Stomach (tissue), 4 donors: Measurements from ENCODE around the gene CACNB2.

Experiments used
- EP300 ChIP-seq: sonication (generic); formaldehyde crosslinking; IDR thresholded peaks from one replicate; pipeline ENCODE4 v1.6.1; 2017; ENCODE audit warnings: antibody characterized with exemption
- TF ChIP-seq, protein P1 (sequence below), 7 experiments: fragments of 450-650 bp in 4 of 7; fragments of 200-600 bp in 3 of 7; sonication (generic) in 3 of 7; IDR thresholded peaks; one replicate each; pipeline ENCODE4 v1.5.1; 2016 to 2019; ENCODE audit warnings: antibody characterized with exemption in 7 of 7, control low read depth in 2 of 7, mild to moderate bottlenecking in 1 of 7

DNA sequence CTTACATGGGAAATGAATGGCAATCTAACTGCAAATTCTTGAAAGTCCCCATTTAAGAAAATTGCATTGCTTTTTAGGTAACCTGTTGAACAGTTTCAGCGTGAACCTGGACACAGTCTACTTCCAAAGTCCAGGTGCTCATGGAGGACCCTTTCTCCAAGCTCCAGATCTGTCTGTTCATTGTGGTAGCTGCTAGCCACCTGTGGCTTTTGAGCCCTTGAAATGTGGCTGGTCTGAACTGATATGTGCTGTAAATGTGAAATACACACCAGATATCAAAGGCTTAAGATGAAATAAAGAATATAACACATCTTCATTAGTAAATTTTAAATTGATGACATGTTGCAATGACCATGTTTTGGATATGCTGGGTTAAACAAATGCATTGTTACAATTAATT lies 4.2 kb downstream of the CACNB2 start:
- TF ChIP-seq, protein P1, sequence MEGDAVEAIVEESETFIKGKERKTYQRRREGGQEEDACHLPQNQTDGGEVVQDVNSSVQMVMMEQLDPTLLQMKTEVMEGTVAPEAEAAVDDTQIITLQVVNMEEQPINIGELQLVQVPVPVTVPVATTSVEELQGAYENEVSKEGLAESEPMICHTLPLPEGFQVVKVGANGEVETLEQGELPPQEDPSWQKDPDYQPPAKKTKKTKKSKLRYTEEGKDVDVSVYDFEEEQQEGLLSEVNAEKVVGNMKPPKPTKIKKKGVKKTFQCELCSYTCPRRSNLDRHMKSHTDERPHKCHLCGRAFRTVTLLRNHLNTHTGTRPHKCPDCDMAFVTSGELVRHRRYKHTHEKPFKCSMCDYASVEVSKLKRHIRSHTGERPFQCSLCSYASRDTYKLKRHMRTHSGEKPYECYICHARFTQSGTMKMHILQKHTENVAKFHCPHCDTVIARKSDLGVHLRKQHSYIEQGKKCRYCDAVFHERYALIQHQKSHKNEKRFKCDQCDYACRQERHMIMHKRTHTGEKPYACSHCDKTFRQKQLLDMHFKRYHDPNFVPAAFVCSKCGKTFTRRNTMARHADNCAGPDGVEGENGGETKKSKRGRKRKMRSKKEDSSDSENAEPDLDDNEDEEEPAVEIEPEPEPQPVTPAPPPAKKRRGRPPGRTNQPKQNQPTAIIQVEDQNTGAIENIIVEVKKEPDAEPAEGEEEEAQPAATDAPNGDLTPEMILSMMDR (IDR thresholded peaks at IDR 0.05) = no peak
- no peak for TF ChIP-seq EP300
